H1 (cell line): ENCODE results near the gene ABHD6. TPM values are rescaled to one million over a fixed set of nuclear protein-coding genes. Genes with fewer than 3 reads are reported as not detected.

Experiments
- CTCF ChIA-PET: fragments of 300-600 bp; sonication (Branson Sonifier 250); formaldehyde crosslinking; loops from one replicate; lab custom pipeline; 2021; ENCODE audit not compliant: partially characterized antibody; lab: Charles Lee
- POLR2A ChIA-PET: fragments of 300-600 bp; sonication (Branson Sonifier 250); formaldehyde crosslinking; loops from one replicate; lab custom pipeline; 2021; ENCODE audit warnings: inconsistent platforms; ENCODE audit not compliant: partially characterized antibody; lab: Charles Lee
- DNase-seq, 2 experiments: peaks; one replicate each; pipeline versions ENCODE4 v3.0.0 to v3.0.0-alpha.2; 2010 to 2022; ENCODE audit warnings: low spot score in 2 of 2, low read depth in 1 of 2, mixed read lengths in 1 of 2
- FAIRE-seq: peaks from 2 replicates; lab custom pipeline; 2011; peaks lifted over from hg19 to GRCh38; lab: Jason Lieb, UNC
- H2AFZ ChIP-seq: 2 replicates; pipeline ENCODE4 v1.8.1; 2012; ENCODE audit warnings: low read length, inconsistent platforms
- H2AK5ac ChIP-seq: 2 replicates; pipeline ENCODE4 v1.6.1; 2013; ENCODE audit warnings: low read depth, low read length
- H2BK120ac ChIP-seq: replicated peaks from 2 replicates; pipeline ENCODE3; 2013; ENCODE audit warnings: low read depth, low read length, inconsistent platforms
- H2BK12ac ChIP-seq: 2 replicates; pipeline ENCODE4 v1.6.1; 2013; ENCODE audit warnings: low read depth, low read length
- H2BK15ac ChIP-seq: 2 replicates; pipeline ENCODE4 v1.6.1; 2013; ENCODE audit warnings: low read length
- H2BK20ac ChIP-seq: 2 replicates; pipeline ENCODE4 v1.6.1; 2013; ENCODE audit warnings: low read length
- H2BK5ac ChIP-seq: 2 replicates; pipeline ENCODE4 v1.6.1; 2013; ENCODE audit warnings: low read depth, low read length
- H3K14ac ChIP-seq: 2 replicates; pipeline ENCODE4 v1.6.1; 2013; ENCODE audit warnings: inconsistent platforms; ENCODE audit not compliant: insufficient read length
- H3K18ac ChIP-seq: 2 replicates; pipeline ENCODE4 v1.6.1; 2013; ENCODE audit warnings: low read length; ENCODE audit errors: extremely low read depth
- H3K23ac ChIP-seq: 2 replicates; pipeline ENCODE4 v1.6.1; 2013; ENCODE audit warnings: inconsistent platforms; ENCODE audit not compliant: insufficient read length
- H3K23me2 ChIP-seq: 2 replicates; pipeline ENCODE4 v1.6.1; 2013; ENCODE audit warnings: low read depth, low read length
- H3K27ac ChIP-seq: 2 replicates; pipeline ENCODE4 v1.6.1; 2011; ENCODE audit warnings: low read depth, low read length, inconsistent platforms
- H3K27me3 ChIP-seq, 4 experiments: replicated peaks in 1 of 4; 1 replicate in 1 of 4; 2 replicates in 3 of 4; pipeline versions ENCODE4 v1.6.1 to v1.8.1; 2011 to 2013; ENCODE audit warnings: low read length in 3 of 4, mild to moderate bottlenecking in 3 of 4, inconsistent platforms in 2 of 4, mixed read lengths in 2 of 4, moderate library complexity in 1 of 4; ENCODE audit not compliant: control insufficient read depth in 3 of 4, insufficient read depth in 3 of 4; ENCODE audit errors: extremely low read depth in 1 of 4
- H3K36me3 ChIP-seq, 4 experiments: 2 replicates each; pipeline versions ENCODE4 v1.6.1 to v1.8.1; 2011 to 2013; ENCODE audit warnings: mild to moderate bottlenecking in 4 of 4, low read length in 3 of 4, moderate library complexity in 2 of 4, control low read depth in 1 of 4, inconsistent platforms in 1 of 4; ENCODE audit not compliant: insufficient read depth in 4 of 4, control insufficient read depth in 2 of 4
- H3K4ac ChIP-seq: replicated peaks from 2 replicates; pipeline ENCODE3; 2013; ENCODE audit warnings: low read length, low read depth, mixed read lengths, inconsistent platforms; ENCODE audit not compliant: insufficient read length
- H3K4me1 ChIP-seq, 4 experiments: replicated peaks in 1 of 4; 1 replicate in 1 of 4; 2 replicates in 3 of 4; pipeline versions ENCODE4 v1.6.1 to v1.8.1; 2011 to 2013; ENCODE audit warnings: low read length in 3 of 4, inconsistent platforms in 2 of 4, mixed read lengths in 1 of 4; ENCODE audit not compliant: insufficient read depth in 4 of 4, control insufficient read depth in 3 of 4
- H3K4me2 ChIP-seq, 2 experiments: 2 replicates each; pipeline versions ENCODE4 v1.6.1 to v1.8.1; 2011 to 2013; ENCODE audit warnings: low read depth in 2 of 2, low read length in 2 of 2, control low read depth in 1 of 2, inconsistent platforms in 1 of 2, mild to moderate bottlenecking in 1 of 2; ENCODE audit not compliant: insufficient read depth in 1 of 2
- H3K4me3 ChIP-seq, 4 experiments: fragments of 200-600, 300-600 bp in 1 of 4; sonication (generic), shearing (Covaris generic), sonication (Bioruptor Twin) in 1 of 4; 2 replicates each; pipeline versions ENCODE4 v1.5.1 to v1.8.1; 2011 to 2016; ENCODE audit warnings: low read length in 4 of 4, low read depth in 3 of 4, control low read depth in 2 of 4, inconsistent platforms in 2 of 4, mild to moderate bottlenecking in 2 of 4, mixed read lengths in 1 of 4, moderate library complexity in 1 of 4; ENCODE audit not compliant: insufficient read depth in 2 of 4; ENCODE audit errors: extremely low read depth in 1 of 4
- H3K56ac ChIP-seq: replicated peaks from 2 replicates; pipeline ENCODE3; 2013; ENCODE audit warnings: low read depth, mild to moderate bottlenecking, mixed read lengths, low read length, inconsistent platforms; ENCODE audit not compliant: insufficient read length
- H3K79me1 ChIP-seq: 2 replicates; pipeline ENCODE4 v1.6.1; 2013; ENCODE audit warnings: low read depth, low read length, control low read depth
- H3K79me2 ChIP-seq, 2 experiments: 2 replicates each; pipeline versions ENCODE4 v1.6.1 to v1.8.1; 2012 to 2013; ENCODE audit warnings: low read length in 2 of 2, mild to moderate bottlenecking in 2 of 2, inconsistent platforms in 1 of 2; ENCODE audit not compliant: insufficient read depth in 2 of 2, control insufficient read depth in 1 of 2
- H3K9ac ChIP-seq, 4 experiments: replicated peaks in 1 of 4; 1 replicate in 1 of 4; 2 replicates in 3 of 4; pipeline versions ENCODE4 v1.6.1 to v1.8.1; 2011 to 2013; ENCODE audit warnings: low read depth in 3 of 4, low read length in 3 of 4, control low read depth in 2 of 4, mild to moderate bottlenecking in 2 of 4, moderate library complexity in 2 of 4, inconsistent platforms in 1 of 4; ENCODE audit errors: extremely low read depth in 1 of 4
- H3K9me3 ChIP-seq, 2 experiments: 2 replicates each; pipeline versions ENCODE4 v1.6.1 to v1.8.1; 2012 to 2013; ENCODE audit warnings: mild to moderate bottlenecking in 2 of 2, moderate library complexity in 2 of 2, control low read depth in 1 of 2, inconsistent platforms in 1 of 2, low read depth in 1 of 2, low read length in 1 of 2, mixed read lengths in 1 of 2; ENCODE audit not compliant: insufficient read depth in 2 of 2
- H4K20me1 ChIP-seq, 2 experiments: replicated peaks in 1 of 2; 2 replicates each; pipeline versions ENCODE3 to v1.8.1; 2011 to 2013; ENCODE audit warnings: inconsistent platforms in 2 of 2, low read length in 2 of 2, mild to moderate bottlenecking in 1 of 2; ENCODE audit not compliant: insufficient read depth in 2 of 2, control insufficient read depth in 1 of 2
- H4K5ac ChIP-seq: 2 replicates; pipeline ENCODE4 v1.6.1; 2013; ENCODE audit warnings: low read length, low read depth, mixed read lengths, inconsistent platforms; ENCODE audit not compliant: insufficient read length
- H4K8ac ChIP-seq: 2 replicates; pipeline ENCODE4 v1.8.0; 2013; ENCODE audit warnings: mild to moderate bottlenecking, moderate library complexity, low read length, inconsistent platforms; ENCODE audit not compliant: insufficient read depth; ENCODE audit errors: extremely low read depth
- H4K91ac ChIP-seq: replicated peaks from 2 replicates; pipeline ENCODE3; 2013; ENCODE audit warnings: low read length, mixed read lengths, inconsistent platforms; ENCODE audit not compliant: insufficient read length
- ASH2L ChIP-seq: fragments of 200-600, 300-600 bp; sonication (generic); IDR thresholded peaks from one replicate; pipeline ENCODE4 v1.7.1; 2017; ENCODE audit warnings: low read length
- ATF2 ChIP-seq: IDR thresholded peaks from 2 replicates; pipeline ENCODE4 v1.6.1; 2012; ENCODE audit warnings: low read length, inconsistent platforms
- BRCA1 ChIP-seq: IDR thresholded peaks from 2 replicates; pipeline ENCODE4 v1.6.1; 2012; ENCODE audit warnings: low read depth, low read length, improper control_type of control experiment
- CHD2 ChIP-seq: IDR thresholded peaks from 2 replicates; pipeline ENCODE4 v1.6.1; 2012; ENCODE audit warnings: low read length, improper control_type of control experiment
- EP300 ChIP-seq, 2 experiments: IDR thresholded peaks; 1 replicate in 1 of 2; 2 replicates in 1 of 2; pipeline ENCODE4 v1.6.1; 2011 to 2012; ENCODE audit warnings: low read depth in 2 of 2, low read length in 2 of 2, mild to moderate bottlenecking in 2 of 2, borderline replicate concordance in 1 of 2, inconsistent platforms in 1 of 2, moderate library complexity in 1 of 2
- EZH2 ChIP-seq: fragments of 200-600 bp; sonication (generic); IDR thresholded peaks from 2 replicates; pipeline ENCODE4 v1.7.1; 2012; ENCODE audit warnings: low read depth, mild to moderate bottlenecking, moderate library complexity, low read length, inconsistent platforms; ENCODE audit not compliant: severe bottlenecking
- GABPA ChIP-seq: IDR thresholded peaks from 2 replicates; pipeline ENCODE4 v1.6.1; 2011; ENCODE audit warnings: mild to moderate bottlenecking, low read length, moderate library complexity, borderline replicate concordance; ENCODE audit not compliant: insufficient read depth
- SIN3A ChIP-seq, 2 experiments: IDR thresholded peaks in 1 of 2; conservative IDR thresholded peaks in 1 of 2; 2 replicates each; pipeline ENCODE4 v1.6.1; 2011 to 2012; ENCODE audit warnings: low read length in 2 of 2, improper control_type of control experiment in 1 of 2, low read depth in 1 of 2, mild to moderate bottlenecking in 1 of 2
- SRF ChIP-seq: IDR thresholded peaks from 2 replicates; pipeline ENCODE4 v1.6.1; 2011; ENCODE audit warnings: mild to moderate bottlenecking, low read depth, low read length, moderate library complexity
- SUZ12 ChIP-seq: fragments of 200-600 bp; sonication (generic); IDR thresholded peaks from 2 replicates; pipeline ENCODE4 v1.6.1; 2012; ENCODE audit warnings: mild to moderate bottlenecking, inconsistent platforms, low read length, moderate library complexity, mixed read lengths
- TCF12 ChIP-seq: IDR thresholded peaks from 2 replicates; pipeline ENCODE4 v1.6.1; 2011; ENCODE audit warnings: low read depth, mild to moderate bottlenecking, low read length
- WGBS, 2 experiments: shearing (Covaris generic) in 1 of 2; methylation state at CpG; one replicate each; pipeline versions ENCODE4 v1.1.6 to v1.1.7; 2013 to 2015; ENCODE audit warnings: low lambda C conversion rate in 2 of 2, mixed read lengths in 2 of 2, inconsistent platforms in 1 of 2, low coverage in 1 of 2, missing lambda C conversion rate in 1 of 2; ENCODE audit not compliant: insufficient replicate concordance in 2 of 2, insufficient coverage in 1 of 2, insufficient read length in 1 of 2; ENCODE audit errors: extremely low coverage in 1 of 2, missing lambda C conversion rate in 1 of 2; 5-methylcytosine and 5-hydroxymethylcytosine counted together
- polyA plus RNA-seq, 7 experiments: library from polyadenylated mRNA; depleted of rRNA in 3 of 7; stranded (reverse) in 5 of 7; unstranded in 2 of 7; fragments of >200 nt in 5 of 7; fragments of 200-250 nt in 2 of 7; gene quantifications; 1 replicate in 5 of 7; 2 replicates in 1 of 7; 4 replicates in 1 of 7; pipeline versions ENCODE4 v1.2.1 to v1.2.3, GENCODE V29; 2011 to 2013; ENCODE audit warnings: missing spikeins in 2 of 7, mixed read lengths in 2 of 7
- total RNA-seq: library from RNA; stranded (reverse); fragmentation: NEBNext Ultra II Directional; extraction: Animal tissue kit (Norgen Biotek cat#: 25700); gene quantifications from 2 replicates; pipeline ENCODE4 v1.2.1, GENCODE V29; 2021

Gene ABHD6
- total and polyA plus RNA-seq, 2 of the 8 experiments (the other 6 are each of a cell fraction or from before 2014, with no cell fraction given): 5.9 to 6.6 TPM

DNA sequence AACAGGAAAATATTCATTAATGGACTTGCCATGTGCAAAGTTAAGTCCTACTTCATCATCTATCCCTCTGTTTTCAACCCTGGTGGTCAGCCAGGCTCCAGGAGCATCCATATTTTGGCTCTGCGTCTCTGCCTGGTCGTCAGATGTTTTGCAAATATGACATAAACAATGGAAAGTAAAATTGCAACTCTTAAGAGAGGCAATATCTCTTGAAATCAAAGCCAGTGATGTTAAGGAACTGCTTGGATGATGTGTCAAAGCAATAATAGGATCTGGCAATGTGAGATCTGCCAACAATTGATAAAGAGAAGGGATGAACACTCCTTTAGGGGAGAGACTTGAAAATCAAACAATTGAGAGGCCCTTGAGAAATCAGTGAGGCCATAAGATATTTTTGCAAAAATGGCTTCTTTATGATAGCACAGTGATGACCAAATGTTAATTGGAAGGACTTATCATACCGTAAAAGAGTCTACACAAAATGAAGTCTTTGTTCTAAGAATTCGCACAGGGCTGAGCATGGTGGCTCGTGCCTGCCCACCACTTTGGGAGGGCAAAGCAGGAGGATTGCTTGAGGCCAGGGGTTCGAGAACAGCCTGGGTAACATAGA is 6.5 kb downstream of the ABHD6 start:
- no peak overlapping the region for H3K4me2 ChIP-seq
- no peak overlapping the region for H4K91ac ChIP-seq
- H4K5ac ChIP-seq: no peak overlapping the region
- FAIRE-seq (no peak), DNase-seq (no peak)
- H2BK5ac ChIP-seq: no peak overlapping the region
- no peak overlapping the region for H2BK15ac ChIP-seq
- H3K79me1 ChIP-seq: no peaks in the 10 kb centered on the region
- ChIA-PET POLR2A (no interaction called here), CTCF (no interaction called here)
- peaks cover 0 to 8% (median 6%) of the 10 kb centered on the region in 4 experiments; a peak in 3 of 7 replicates for H3K27me3 ChIP-seq
- no peak overlapping the region for H3K56ac ChIP-seq
- no peak overlapping the region for H3K27ac ChIP-seq
- no peak overlapping the region for H2AK5ac ChIP-seq
- no peak overlapping the region for H3K23ac ChIP-seq
- no peak overlapping the region for H3K9ac ChIP-seq
- no peak overlapping the region for H3K4ac ChIP-seq
- no peak overlapping the region for H3K18ac ChIP-seq
- H3K4me3 ChIP-seq: no peak overlapping the region
- H2AFZ ChIP-seq: no peak overlapping the region
- H3K36me3 ChIP-seq: no peaks in the 10 kb centered on the region
- H3K4me1 ChIP-seq: no peaks in the 10 kb centered on the region; a peak in 1 of 7 replicates
- no peak overlapping the region for H3K14ac ChIP-seq
- H3K9me3 ChIP-seq: no peaks in the 10 kb centered on the region
- no peaks in the 10 kb centered on the region for H3K79me2 ChIP-seq
- no peak overlapping the region for H2BK12ac ChIP-seq
- H2BK20ac ChIP-seq: no peak overlapping the region
- TF ChIP-seq CHD2 (no peak), BRCA1 (no peak), EZH2 (no peak), EP300 (IDR thresholded peaks at IDR 0.05; ENCODE audit: borderline replicate concordance in 1 of 2, low read depth in 2 of 2, low read length in 2 of 2) (no peak), SRF (no peak), GABPA (no peak), SUZ12 (no peak), ATF2 (no peak), ASH2L (no peak), SIN3A (conservative IDR thresholded peaks at IDR 0.05 in 1 of 2, IDR thresholded peaks at IDR 0.05 in 1 of 2; ENCODE audit: low read depth in 1 of 2, low read length in 2 of 2) (no peak), TCF12 (no peak)
- no peak overlapping the region for H4K8ac ChIP-seq
- peaks cover 0 to 1% of the 10 kb centered on the region in 2 experiments for H4K20me1 ChIP-seq
- 88% methylated on average over 6 of the region's 6 CpGs; no CpG with 5 or more reads in 1 of the 2 experiments for WGBS, 2 experiments
- H2BK120ac ChIP-seq: no peak overlapping the region
- H3K23me2 ChIP-seq: no peaks in the 10 kb centered on the region
